H1 (cell line): ENCODE results near the gene GDPD4. TPM values are rescaled to one million over a fixed set of nuclear protein-coding genes. Genes with fewer than 3 reads are reported as not detected.

ENCODE experiments used
- CTCF ChIA-PET: fragments of 300-600 bp; sonication (Branson Sonifier 250); formaldehyde crosslinking; loops from one replicate; lab custom pipeline; 2021; ENCODE audit not compliant: partially characterized antibody; lab: Charles Lee
- POLR2A ChIA-PET: fragments of 300-600 bp; sonication (Branson Sonifier 250); formaldehyde crosslinking; loops from one replicate; lab custom pipeline; 2021; ENCODE audit warnings: inconsistent platforms; ENCODE audit not compliant: partially characterized antibody; lab: Charles Lee
- DNase-seq, 2 experiments: peaks; one replicate each; pipeline versions ENCODE4 v3.0.0 to v3.0.0-alpha.2; 2010 to 2022; ENCODE audit warnings: low spot score in 2 of 2, low read depth in 1 of 2, mixed read lengths in 1 of 2
- FAIRE-seq: peaks from 2 replicates; lab custom pipeline; 2011; peaks lifted over from hg19 to GRCh38; lab: Jason Lieb, UNC
- H2AFZ ChIP-seq: 2 replicates; pipeline ENCODE4 v1.8.1; 2012; ENCODE audit warnings: low read length, inconsistent platforms
- H2AK5ac ChIP-seq: 2 replicates; pipeline ENCODE4 v1.6.1; 2013; ENCODE audit warnings: low read depth, low read length
- H2BK120ac ChIP-seq: replicated peaks from 2 replicates; pipeline ENCODE3; 2013; ENCODE audit warnings: low read depth, low read length, inconsistent platforms
- H2BK12ac ChIP-seq: 2 replicates; pipeline ENCODE4 v1.6.1; 2013; ENCODE audit warnings: low read depth, low read length
- H2BK15ac ChIP-seq: 2 replicates; pipeline ENCODE4 v1.6.1; 2013; ENCODE audit warnings: low read length
- H2BK20ac ChIP-seq: 2 replicates; pipeline ENCODE4 v1.6.1; 2013; ENCODE audit warnings: low read length
- H2BK5ac ChIP-seq: 2 replicates; pipeline ENCODE4 v1.6.1; 2013; ENCODE audit warnings: low read depth, low read length
- H3K14ac ChIP-seq: 2 replicates; pipeline ENCODE4 v1.6.1; 2013; ENCODE audit warnings: inconsistent platforms; ENCODE audit not compliant: insufficient read length
- H3K18ac ChIP-seq: 2 replicates; pipeline ENCODE4 v1.6.1; 2013; ENCODE audit warnings: low read length; ENCODE audit errors: extremely low read depth
- H3K23ac ChIP-seq: 2 replicates; pipeline ENCODE4 v1.6.1; 2013; ENCODE audit warnings: inconsistent platforms; ENCODE audit not compliant: insufficient read length
- H3K23me2 ChIP-seq: 2 replicates; pipeline ENCODE4 v1.6.1; 2013; ENCODE audit warnings: low read depth, low read length
- H3K27ac ChIP-seq: 2 replicates; pipeline ENCODE4 v1.6.1; 2011; ENCODE audit warnings: low read depth, low read length, inconsistent platforms
- H3K27me3 ChIP-seq, 4 experiments: replicated peaks in 1 of 4; 1 replicate in 1 of 4; 2 replicates in 3 of 4; pipeline versions ENCODE4 v1.6.1 to v1.8.1; 2011 to 2013; ENCODE audit warnings: low read length in 3 of 4, mild to moderate bottlenecking in 3 of 4, inconsistent platforms in 2 of 4, mixed read lengths in 2 of 4, moderate library complexity in 1 of 4; ENCODE audit not compliant: control insufficient read depth in 3 of 4, insufficient read depth in 3 of 4; ENCODE audit errors: extremely low read depth in 1 of 4
- H3K36me3 ChIP-seq, 4 experiments: 2 replicates each; pipeline versions ENCODE4 v1.6.1 to v1.8.1; 2011 to 2013; ENCODE audit warnings: mild to moderate bottlenecking in 4 of 4, low read length in 3 of 4, moderate library complexity in 2 of 4, control low read depth in 1 of 4, inconsistent platforms in 1 of 4; ENCODE audit not compliant: insufficient read depth in 4 of 4, control insufficient read depth in 2 of 4
- H3K4ac ChIP-seq: replicated peaks from 2 replicates; pipeline ENCODE3; 2013; ENCODE audit warnings: low read length, low read depth, mixed read lengths, inconsistent platforms; ENCODE audit not compliant: insufficient read length
- H3K4me1 ChIP-seq, 4 experiments: replicated peaks in 1 of 4; 1 replicate in 1 of 4; 2 replicates in 3 of 4; pipeline versions ENCODE4 v1.6.1 to v1.8.1; 2011 to 2013; ENCODE audit warnings: low read length in 3 of 4, inconsistent platforms in 2 of 4, mixed read lengths in 1 of 4; ENCODE audit not compliant: insufficient read depth in 4 of 4, control insufficient read depth in 3 of 4
- H3K4me2 ChIP-seq, 2 experiments: 2 replicates each; pipeline versions ENCODE4 v1.6.1 to v1.8.1; 2011 to 2013; ENCODE audit warnings: low read depth in 2 of 2, low read length in 2 of 2, control low read depth in 1 of 2, inconsistent platforms in 1 of 2, mild to moderate bottlenecking in 1 of 2; ENCODE audit not compliant: insufficient read depth in 1 of 2
- H3K4me3 ChIP-seq, 4 experiments: fragments of 200-600, 300-600 bp in 1 of 4; sonication (generic), shearing (Covaris generic), sonication (Bioruptor Twin) in 1 of 4; 2 replicates each; pipeline versions ENCODE4 v1.5.1 to v1.8.1; 2011 to 2016; ENCODE audit warnings: low read length in 4 of 4, low read depth in 3 of 4, control low read depth in 2 of 4, inconsistent platforms in 2 of 4, mild to moderate bottlenecking in 2 of 4, mixed read lengths in 1 of 4, moderate library complexity in 1 of 4; ENCODE audit not compliant: insufficient read depth in 2 of 4; ENCODE audit errors: extremely low read depth in 1 of 4
- H3K56ac ChIP-seq: replicated peaks from 2 replicates; pipeline ENCODE3; 2013; ENCODE audit warnings: low read depth, mild to moderate bottlenecking, mixed read lengths, low read length, inconsistent platforms; ENCODE audit not compliant: insufficient read length
- H3K79me1 ChIP-seq: 2 replicates; pipeline ENCODE4 v1.6.1; 2013; ENCODE audit warnings: low read depth, low read length, control low read depth
- H3K79me2 ChIP-seq, 2 experiments: 2 replicates each; pipeline versions ENCODE4 v1.6.1 to v1.8.1; 2012 to 2013; ENCODE audit warnings: low read length in 2 of 2, mild to moderate bottlenecking in 2 of 2, inconsistent platforms in 1 of 2; ENCODE audit not compliant: insufficient read depth in 2 of 2, control insufficient read depth in 1 of 2
- H3K9ac ChIP-seq, 4 experiments: replicated peaks in 1 of 4; 1 replicate in 1 of 4; 2 replicates in 3 of 4; pipeline versions ENCODE4 v1.6.1 to v1.8.1; 2011 to 2013; ENCODE audit warnings: low read depth in 3 of 4, low read length in 3 of 4, control low read depth in 2 of 4, mild to moderate bottlenecking in 2 of 4, moderate library complexity in 2 of 4, inconsistent platforms in 1 of 4; ENCODE audit errors: extremely low read depth in 1 of 4
- H3K9me3 ChIP-seq, 2 experiments: 2 replicates each; pipeline versions ENCODE4 v1.6.1 to v1.8.1; 2012 to 2013; ENCODE audit warnings: mild to moderate bottlenecking in 2 of 2, moderate library complexity in 2 of 2, control low read depth in 1 of 2, inconsistent platforms in 1 of 2, low read depth in 1 of 2, low read length in 1 of 2, mixed read lengths in 1 of 2; ENCODE audit not compliant: insufficient read depth in 2 of 2
- H4K20me1 ChIP-seq, 2 experiments: replicated peaks in 1 of 2; 2 replicates each; pipeline versions ENCODE3 to v1.8.1; 2011 to 2013; ENCODE audit warnings: inconsistent platforms in 2 of 2, low read length in 2 of 2, mild to moderate bottlenecking in 1 of 2; ENCODE audit not compliant: insufficient read depth in 2 of 2, control insufficient read depth in 1 of 2
- H4K5ac ChIP-seq: 2 replicates; pipeline ENCODE4 v1.6.1; 2013; ENCODE audit warnings: low read length, low read depth, mixed read lengths, inconsistent platforms; ENCODE audit not compliant: insufficient read length
- H4K8ac ChIP-seq: 2 replicates; pipeline ENCODE4 v1.8.0; 2013; ENCODE audit warnings: mild to moderate bottlenecking, moderate library complexity, low read length, inconsistent platforms; ENCODE audit not compliant: insufficient read depth; ENCODE audit errors: extremely low read depth
- H4K91ac ChIP-seq: replicated peaks from 2 replicates; pipeline ENCODE3; 2013; ENCODE audit warnings: low read length, mixed read lengths, inconsistent platforms; ENCODE audit not compliant: insufficient read length
- CBX5 ChIP-seq: fragments of 300-800, 300-1000 bp; sonication (generic); IDR thresholded peaks from 2 replicates; pipeline ENCODE4 v1.7.1; 2016; ENCODE audit warnings: antibody characterized with exemption, low read length, low read depth
- CHD2 ChIP-seq: IDR thresholded peaks from 2 replicates; pipeline ENCODE4 v1.6.1; 2012; ENCODE audit warnings: low read length, improper control_type of control experiment
- EZH2 ChIP-seq: fragments of 200-600 bp; sonication (generic); IDR thresholded peaks from 2 replicates; pipeline ENCODE4 v1.7.1; 2012; ENCODE audit warnings: low read depth, mild to moderate bottlenecking, moderate library complexity, low read length, inconsistent platforms; ENCODE audit not compliant: severe bottlenecking
- GTF2F1 ChIP-seq: IDR thresholded peaks from 2 replicates; pipeline ENCODE4 v1.6.1; 2012; ENCODE audit warnings: low read depth, low read length, improper control_type of control experiment, borderline replicate concordance
- HDAC2 ChIP-seq, 2 experiments: fragments of 300-600 bp in 1 of 2; sonication (generic) in 1 of 2; IDR thresholded peaks; 2 replicates each; pipeline ENCODE4 v1.6.1; 2011 to 2012; ENCODE audit warnings: low read depth in 2 of 2, low read length in 2 of 2, mild to moderate bottlenecking in 2 of 2, moderate library complexity in 2 of 2, borderline replicate concordance in 1 of 2, inconsistent platforms in 1 of 2
- POU5F1 ChIP-seq: IDR thresholded peaks from 2 replicates; pipeline ENCODE4 v1.6.1; 2011; ENCODE audit warnings: low read depth, mild to moderate bottlenecking, low read length, moderate library complexity
- RAD21 ChIP-seq, 2 experiments: IDR thresholded peaks in 1 of 2; conservative IDR thresholded peaks in 1 of 2; 2 replicates each; pipeline ENCODE4 v1.6.1; 2011; ENCODE audit warnings: low read depth in 2 of 2, low read length in 2 of 2, improper control_type of control experiment in 1 of 2, inconsistent platforms in 1 of 2, mild to moderate bottlenecking in 1 of 2, moderate library complexity in 1 of 2
- TAF1 ChIP-seq: IDR thresholded peaks from 2 replicates; pipeline ENCODE4 v1.6.1; 2011; ENCODE audit warnings: mild to moderate bottlenecking, low read depth, low read length
- TBP ChIP-seq: IDR thresholded peaks from 2 replicates; pipeline ENCODE4 v1.6.1; 2011; ENCODE audit warnings: low read depth, low read length, improper control_type of control experiment
- WGBS, 2 experiments: shearing (Covaris generic) in 1 of 2; methylation state at CpG; one replicate each; pipeline versions ENCODE4 v1.1.6 to v1.1.7; 2013 to 2015; ENCODE audit warnings: low lambda C conversion rate in 2 of 2, mixed read lengths in 2 of 2, inconsistent platforms in 1 of 2, low coverage in 1 of 2, missing lambda C conversion rate in 1 of 2; ENCODE audit not compliant: insufficient replicate concordance in 2 of 2, insufficient coverage in 1 of 2, insufficient read length in 1 of 2; ENCODE audit errors: extremely low coverage in 1 of 2, missing lambda C conversion rate in 1 of 2; 5-methylcytosine and 5-hydroxymethylcytosine counted together
- polyA plus RNA-seq, 7 experiments: library from polyadenylated mRNA; depleted of rRNA in 3 of 7; stranded (reverse) in 5 of 7; unstranded in 2 of 7; fragments of >200 nt in 5 of 7; fragments of 200-250 nt in 2 of 7; gene quantifications; 1 replicate in 5 of 7; 2 replicates in 1 of 7; 4 replicates in 1 of 7; pipeline versions ENCODE4 v1.2.1 to v1.2.3, GENCODE V29; 2011 to 2013; ENCODE audit warnings: missing spikeins in 2 of 7, mixed read lengths in 2 of 7
- total RNA-seq: library from RNA; stranded (reverse); fragmentation: NEBNext Ultra II Directional; extraction: Animal tissue kit (Norgen Biotek cat#: 25700); gene quantifications from 2 replicates; pipeline ENCODE4 v1.2.1, GENCODE V29; 2021

GDPD4 gene
- total and polyA plus RNA-seq, 2 of the 8 experiments (the other 6 are each of a cell fraction or from before 2014, with no cell fraction given), result not detected

GRCh38 chr11:77270921-77271320 is 30.6 kb downstream of the GDPD4 start:
- Histone ChIP-seq H3K79me1 (no peaks in the 10 kb centered on the region), H3K9ac (no peak overlapping the region), H3K4me3 (no peak overlapping the region), H2AFZ (no peak overlapping the region), H3K27ac (no peak overlapping the region), H4K20me1 (no peaks in the 10 kb centered on the region), H2BK20ac (no peak overlapping the region), H3K27me3 (no peaks in the 10 kb centered on the region), H3K56ac (no peak overlapping the region), H4K8ac (no peak overlapping the region), H3K79me2 (no peaks in the 10 kb centered on the region), H3K4me2 (no peak overlapping the region), H2BK5ac (no peak overlapping the region), H3K4me1 (no peaks in the 10 kb centered on the region), H4K91ac (no peak overlapping the region), H2AK5ac (no peak overlapping the region), H2BK12ac (no peak overlapping the region), H2BK15ac (no peak overlapping the region), H3K23me2 (no peaks in the 10 kb centered on the region), H3K14ac (no peak overlapping the region), H3K18ac (no peak overlapping the region), H4K5ac (no peak overlapping the region), H2BK120ac (no peak overlapping the region), H3K9me3 (no peaks in the 10 kb centered on the region), H3K4ac (no peak overlapping the region), H3K23ac (no peak overlapping the region), H3K36me3 (no peaks in the 10 kb centered on the region)
- POLR2A ChIA-PET, result no interaction called here
- TF ChIP-seq CHD2 (no peak), HDAC2 (IDR thresholded peaks at IDR 0.05; ENCODE audit: borderline replicate concordance in 1 of 2, low read depth in 2 of 2, low read length in 2 of 2) (no peak), RAD21 (IDR thresholded peaks at IDR 0.05 in 1 of 2, conservative IDR thresholded peaks at IDR 0.05 in 1 of 2; ENCODE audit: low read depth in 2 of 2, low read length in 2 of 2) (no peak), GTF2F1 (no peak), TAF1 (no peak), TBP (no peak), POU5F1 (no peak), CBX5 (no peak), EZH2 (no peak)
- CTCF ChIA-PET, result interaction anchor here (0.9 to 1.2 kb wide), 2 partner anchors 9 to 12 kb away, joined by 3 to 4 read pairs; no protein-coding TSS in a partner anchor
- FAIRE-seq (no peak), DNase-seq (no peak)
- 88% methylated on average over 3 of the region's 3 CpGs; no CpG with 5 or more reads in 1 of the 2 experiments for WGBS, 2 experiments
